IMR-90 (cell line): ENCODE results near the gene C11orf58. TPM values are rescaled to one million over a fixed set of nuclear protein-coding genes. Genes with fewer than 3 reads are reported as not detected.

Source experiments
- ATAC-seq: fragments of 200-7000 bp; cut with Tn5 transposase; 2 replicates; pipeline ENCODE4 v1.9.1; 2020; ENCODE audit warnings: low read depth, mild to moderate bottlenecking, moderate library complexity
- BruUV-seq: library from RNA; stranded (reverse); fragments of 400-500 nt; replicated peaks from 2 replicates; lab custom pipeline; 2021; lab: Mats Ljungman, UMichigan
- CTCF ChIA-PET: fragments of 300-600 bp; formaldehyde crosslinking; extraction: SDS; loops from one replicate; lab custom pipeline; 2021; ENCODE audit warnings: antibody characterized with exemption; lab: Yijun Ruan, JAX
- POLR2A ChIA-PET: fragments of 300-600 bp; sonication (Branson Sonifier 250); formaldehyde crosslinking; loops from one replicate; lab custom pipeline; 2022; ENCODE audit warnings: antibody characterized with exemption; ENCODE audit not compliant: unreplicated experiment; lab: Charles Lee
- DNase-seq: peaks from one replicate; pipeline ENCODE4 v3.0.0; 2013
- H2AFZ ChIP-seq: replicated peaks from 2 replicates; pipeline ENCODE3; 2013; ENCODE audit warnings: low read length, mild to moderate bottlenecking; ENCODE audit not compliant: poor library complexity
- H2AK5ac ChIP-seq: 2 replicates; pipeline ENCODE4 v1.6.1; 2013; ENCODE audit warnings: low read depth, low read length, inconsistent platforms
- H2AK9ac ChIP-seq: replicated peaks from 2 replicates; pipeline ENCODE3; 2013; ENCODE audit warnings: mild to moderate bottlenecking, low read depth, low read length, moderate library complexity; ENCODE audit not compliant: poor library complexity
- H2BK120ac ChIP-seq: 2 replicates; pipeline ENCODE4 v1.6.1; 2013; ENCODE audit warnings: low read depth, low read length, inconsistent platforms
- H2BK15ac ChIP-seq: 3 replicates; pipeline ENCODE4 v1.6.1; 2013; ENCODE audit warnings: low read depth, low read length, inconsistent platforms
- H2BK20ac ChIP-seq: 2 replicates; pipeline ENCODE4 v1.6.1; 2013; ENCODE audit warnings: low read depth, mild to moderate bottlenecking, inconsistent platforms, low read length, moderate library complexity
- H2BK5ac ChIP-seq: 2 replicates; pipeline ENCODE4 v1.6.1; 2013; ENCODE audit warnings: mild to moderate bottlenecking, low read depth, low read length, inconsistent platforms; ENCODE audit not compliant: poor library complexity, severe bottlenecking
- H3K14ac ChIP-seq: replicated peaks from 2 replicates; pipeline ENCODE4 v1.6.1; 2013; ENCODE audit warnings: low read depth, low read length, inconsistent platforms
- H3K18ac ChIP-seq: 2 replicates; pipeline ENCODE4 v1.6.1; 2013; ENCODE audit warnings: low read depth, low read length, control low read depth
- H3K23ac ChIP-seq: 2 replicates; pipeline ENCODE4 v1.6.1; 2013; ENCODE audit warnings: low read depth, low read length, inconsistent platforms
- H3K27ac ChIP-seq: 2 replicates; pipeline ENCODE4 v1.5.1; 2013; ENCODE audit warnings: mild to moderate bottlenecking, control low read depth, low read length; ENCODE audit not compliant: insufficient read depth
- H3K27me3 ChIP-seq: 2 replicates; pipeline ENCODE4 v1.6.1; 2013; ENCODE audit warnings: low read length; ENCODE audit not compliant: control insufficient read depth, insufficient read depth
- H3K36me3 ChIP-seq: 2 replicates; pipeline ENCODE4 v1.6.1; 2013; ENCODE audit warnings: low read length, mixed read lengths; ENCODE audit not compliant: control insufficient read depth, insufficient read depth
- H3K4ac ChIP-seq: 2 replicates; pipeline ENCODE4 v1.6.1; 2013; ENCODE audit warnings: low read depth, low read length, inconsistent platforms
- H3K4me1 ChIP-seq: 2 replicates; pipeline ENCODE4 v1.6.1; 2013; ENCODE audit warnings: low read length, mixed read lengths; ENCODE audit not compliant: control insufficient read depth, insufficient read depth
- H3K4me2 ChIP-seq: 2 replicates; pipeline ENCODE4 v1.6.1; 2013; ENCODE audit warnings: low read depth, mild to moderate bottlenecking, control low read depth, low read length, moderate library complexity
- H3K4me3 ChIP-seq: 2 replicates; pipeline ENCODE4 v1.5.1; 2013; ENCODE audit warnings: low read depth, mild to moderate bottlenecking, control low read depth, low read length, moderate library complexity; ENCODE audit not compliant: insufficient read depth
- H3K56ac ChIP-seq: 2 replicates; pipeline ENCODE4 v1.6.1; 2013; ENCODE audit warnings: low read length, inconsistent platforms; ENCODE audit not compliant: insufficient read depth; ENCODE audit errors: extremely low read depth
- H3K79me1 ChIP-seq, 2 experiments: 2 replicates each; pipeline ENCODE4 v1.6.1; 2013; ENCODE audit warnings: low read length in 2 of 2, inconsistent platforms in 1 of 2, low read depth in 1 of 2
- H3K9ac ChIP-seq: 2 replicates; pipeline ENCODE4 v1.6.1; 2013; ENCODE audit warnings: low read depth, low read length, control low read depth
- H3K9me1 ChIP-seq: 2 replicates; pipeline ENCODE4 v1.6.1; 2013; ENCODE audit warnings: low read length, inconsistent platforms; ENCODE audit not compliant: insufficient read depth
- H3K9me3 ChIP-seq: 2 replicates; pipeline ENCODE4 v1.6.1; 2013; ENCODE audit warnings: low read length; ENCODE audit not compliant: control insufficient read depth, insufficient read depth
- H4K20me1 ChIP-seq: 2 replicates; pipeline ENCODE4 v1.6.1; 2013; ENCODE audit warnings: low read length, inconsistent platforms; ENCODE audit not compliant: insufficient read depth
- H4K5ac ChIP-seq: 2 replicates; pipeline ENCODE4 v1.6.1; 2013; ENCODE audit warnings: mild to moderate bottlenecking, low read depth, low read length, control low read depth
- H4K8ac ChIP-seq, 2 experiments: 2 replicates each; pipeline ENCODE4 v1.6.1; 2013; ENCODE audit warnings: low read depth in 2 of 2, low read length in 2 of 2, control low read depth in 1 of 2, inconsistent platforms in 1 of 2
- H4K91ac ChIP-seq: 2 replicates; pipeline ENCODE4 v1.6.1; 2013; ENCODE audit warnings: low read depth, low read length, inconsistent platforms; ENCODE audit not compliant: insufficient read depth
- BHLHE40 ChIP-seq: fragments of 150-350 bp; IDR thresholded peaks from 2 replicates; pipeline ENCODE4 v1.6.1; 2016; ENCODE audit warnings: mild to moderate bottlenecking, low read depth, low read length
- CHD1 ChIP-seq: IDR thresholded peaks from 2 replicates; pipeline ENCODE4 v1.6.1; 2012; ENCODE audit warnings: low read depth, low read length, improper control_type of control experiment
- CTCF ChIP-seq: conservative IDR thresholded peaks from 2 replicates; pipeline ENCODE4 v1.5.1; 2012; ENCODE audit warnings: mild to moderate bottlenecking, low read depth, low read length, improper control_type of control experiment
- ELK1 ChIP-seq: fragments of 150-350 bp; IDR thresholded peaks from 2 replicates; pipeline ENCODE4 v1.6.1; 2016; ENCODE audit warnings: low read depth, mild to moderate bottlenecking, low read length, moderate library complexity, borderline replicate concordance
- FOS ChIP-seq: fragments of 150-350 bp; IDR thresholded peaks from 2 replicates; pipeline ENCODE4 v1.6.1; 2016; ENCODE audit warnings: low read depth, low read length
- MXI1 ChIP-seq: IDR thresholded peaks from 2 replicates; pipeline ENCODE4 v1.6.1; 2012; ENCODE audit warnings: low read depth, mild to moderate bottlenecking, low read length, moderate library complexity, borderline replicate concordance
- NFE2L2 ChIP-seq: fragments of 150-350 bp; IDR thresholded peaks from 2 replicates; pipeline ENCODE4 v1.6.1; 2016; ENCODE audit warnings: low read depth, mild to moderate bottlenecking, low read length
- POLR2A ChIP-seq: IDR thresholded peaks from 2 replicates; pipeline ENCODE4 v1.6.1; 2012; ENCODE audit warnings: mild to moderate bottlenecking, low read depth, low read length
- RCOR1 ChIP-seq: IDR thresholded peaks from 2 replicates; pipeline ENCODE4 v1.6.1; 2012; ENCODE audit warnings: mild to moderate bottlenecking, low read length, improper control_type of control experiment; ENCODE audit not compliant: insufficient replicate concordance
- RFX5 ChIP-seq: IDR thresholded peaks from 2 replicates; pipeline ENCODE4 v1.8.0; 2012; ENCODE audit warnings: low read depth, mild to moderate bottlenecking, low read length, moderate library complexity
- USF2 ChIP-seq: fragments of 150-350 bp; IDR thresholded peaks from 2 replicates; pipeline ENCODE4 v1.6.1; 2017; ENCODE audit warnings: mild to moderate bottlenecking, antibody characterized with exemption, low read length, low read depth
- WGBS, 2 experiments: methylation state at CpG; one replicate each; pipeline versions ENCODE4 v1.1.5 to v1.1.7; 2013; ENCODE audit warnings: missing lambda C conversion rate in 2 of 2; ENCODE audit not compliant: insufficient read length in 1 of 2; ENCODE audit errors: extremely low coverage in 2 of 2; 5-methylcytosine and 5-hydroxymethylcytosine counted together
- dilution Hi-C: fragments of 300-500 bp; cut with HindIII; formaldehyde crosslinking; loops from one replicate; pipeline ENCODE4 v1.14.3; 2018; ENCODE audit warnings: low sequenced_read_pairs; ENCODE audit not compliant: unreplicated experiment
- in situ Hi-C: fragments of 300-500 bp; cut with MboI; formaldehyde crosslinking; loops from 3 replicates; pipeline ENCODE4 v1.14.3; 2019; ENCODE audit warnings: low sequenced_read_pairs, inconsistent platforms, mixed read lengths
- intact Hi-C: fragments of 100-400 bp; cut with micrococcal nuclease; formaldehyde crosslinking; loops from 2 replicates; pipeline ENCODE4 v1.10.0; 2022
- polyA plus RNA-seq, 3 experiments: library from polyadenylated mRNA; depleted of rRNA; stranded (reverse); fragments of >200 nt; gene quantifications; 2 replicates each; pipeline ENCODE4 v1.2.3, GENCODE V29; 2012; ENCODE audit warnings: low replicate concordance in 1 of 3
- total RNA-seq: library from RNA; depleted of rRNA; stranded (reverse); fragments of >200 nt; gene quantifications from 2 replicates; pipeline ENCODE4 v1.2.3, GENCODE V29; 2012

Gene C11orf58
- total and polyA plus RNA-seq, 2 of the 4 experiments (the other 2 are of a cell fraction) = 53.8 to 67.8 TPM

- no peak overlapping the region for H2BK5ac ChIP-seq
- no peak overlapping the region for H3K27ac ChIP-seq
- in situ Hi-C loops (no loop called here), dilution Hi-C loops (no loop called here), intact Hi-C loops (no loop called here)
- peaks cover 6% of the 10 kb centered on the region for H3K4me1 ChIP-seq
- no peak overlapping the region for H3K4me2 ChIP-seq
- no peaks in the 10 kb centered on the region for H4K20me1 ChIP-seq
- H3K9ac ChIP-seq = no peak overlapping the region
- ChIA-PET POLR2A (no interaction called here), CTCF (no interaction called here)
- ATAC-seq = no peak
- peak overlapping the region; percentile 59; the same call in 1 of the 2 replicates for H3K14ac ChIP-seq
- TF ChIP-seq BHLHE40 = no peak
- no peak for TF ChIP-seq CTCF
- TF ChIP-seq CHD1 = no peak
- TF ChIP-seq NFE2L2 = no peak
- TF ChIP-seq FOS = no peak
- TF ChIP-seq ELK1 = no peak
- no peak for TF ChIP-seq RFX5
- no peak for TF ChIP-seq USF2
- no peak for TF ChIP-seq RCOR1
- TF ChIP-seq POLR2A = no peak
- TF ChIP-seq MXI1 = no peak
- H3K9me3 ChIP-seq = no peaks in the 10 kb centered on the region
- H4K8ac ChIP-seq = peak overlapping the region; percentile 16 to 64; a peak in 2 of 4 replicates
- peak overlapping the region; percentile 77 for H2BK120ac ChIP-seq
- no peaks in the 10 kb centered on the region for H3K36me3 ChIP-seq
- H3K18ac ChIP-seq = peak overlapping the region; percentile 31; the same call in 1 of the 2 replicates
- peak overlapping the region; percentile 49; the same call in 2 of the 3 replicates for H2BK15ac ChIP-seq
- H4K91ac ChIP-seq = peak overlapping the region; percentile 29
- peaks cover 7% of the 10 kb centered on the region for H3K9me1 ChIP-seq
- H3K23ac ChIP-seq = 0 out of 2 replicates have a peak overlapping the region, but pooled peaks have one; percentile 62
- no peak overlapping the region for H4K5ac ChIP-seq
- peak overlapping the region; percentile 59 for H2AFZ ChIP-seq
- peak overlapping the region; percentile 83 for H2BK20ac ChIP-seq
- WGBS, 2 experiments = 89% methylated on average over 5 of the region's 16 CpGs; no CpG with 5 or more reads in 1 of the 2 experiments
- no peak for DNase-seq
- peak overlapping the region; percentile 18 for H2AK9ac ChIP-seq
- no peak overlapping the region for H3K56ac ChIP-seq
- H3K4ac ChIP-seq = peak overlapping the region; percentile 81; the same call in 1 of the 2 replicates
- H3K79me1 ChIP-seq = no peaks in the 10 kb centered on the region
- peak overlapping the region; percentile 26 for H2AK5ac ChIP-seq
- BruUV-seq = no TSS peak
- no peaks in the 10 kb centered on the region for H3K27me3 ChIP-seq
- no peak overlapping the region for H3K4me3 ChIP-seq
Measured at GRCh38 chr11:16790486-16791190, 52.2 kb downstream of the C11orf58 start.
